Limb (tissue), 2 donors: Measurements from ENCODE around the gene OGFR.
A peak's percentile ranks its signal among the peaks of the same experiment; 100 is the strongest.

Experiments used
- DNase-seq, 2 donors: peaks; one replicate each; pipeline ENCODE4 v3.0.0-alpha.2; 2016; ENCODE audit errors: extremely low spot score in 2 of 2

The OGFR gene

DNA sequence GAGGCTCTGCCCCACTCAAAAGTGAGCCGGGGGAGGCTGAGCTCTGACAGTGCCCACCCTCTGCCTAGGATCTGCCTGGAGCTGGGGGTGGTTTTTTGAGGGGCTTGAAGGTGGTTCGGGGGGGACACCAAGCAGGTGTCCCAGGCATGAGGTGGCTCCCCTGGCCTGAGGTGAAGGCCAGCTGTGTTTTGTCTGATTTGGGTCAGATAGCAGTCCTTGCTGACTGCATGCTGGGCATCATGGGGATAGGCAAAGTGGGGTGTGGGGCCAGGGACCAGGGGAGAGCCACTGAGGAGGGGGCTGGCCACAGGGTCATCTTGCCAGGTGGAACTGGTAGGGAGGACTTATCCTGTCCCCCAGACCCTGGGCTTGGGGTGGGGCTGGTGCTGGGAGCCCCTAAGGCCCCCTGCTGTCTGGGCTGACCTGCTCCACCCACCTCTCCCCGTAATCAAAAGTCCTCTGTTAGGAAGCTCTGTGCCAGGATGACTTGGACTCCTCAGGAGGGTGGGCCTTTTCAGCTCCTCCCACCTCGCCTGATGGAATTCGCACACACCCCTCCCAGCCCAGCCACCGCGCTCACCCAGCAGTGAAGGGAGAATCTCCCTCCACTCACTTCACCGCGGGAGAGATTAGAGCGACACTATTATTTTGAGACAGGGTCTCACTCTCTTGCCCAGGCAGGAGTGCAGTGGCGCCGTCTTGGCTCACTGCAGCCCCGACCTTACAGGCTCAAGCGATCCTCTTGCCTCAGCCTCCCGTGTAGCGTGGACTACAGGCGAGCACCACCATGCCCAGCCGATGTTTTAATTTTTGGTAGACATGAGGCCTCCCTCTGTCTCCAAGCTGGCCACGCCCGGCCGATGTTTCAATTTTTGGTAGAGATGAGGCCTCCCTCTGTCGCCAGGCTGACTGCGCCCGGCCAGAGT, 10.7 kb downstream of the OGFR start:
- no peak for DNase-seq

GRCh38 chr20:62816031-62816883, 11.6 kb downstream of the OGFR start:
- DNase-seq, result peak in 1 of 2 donors; percentile 32

DNA sequence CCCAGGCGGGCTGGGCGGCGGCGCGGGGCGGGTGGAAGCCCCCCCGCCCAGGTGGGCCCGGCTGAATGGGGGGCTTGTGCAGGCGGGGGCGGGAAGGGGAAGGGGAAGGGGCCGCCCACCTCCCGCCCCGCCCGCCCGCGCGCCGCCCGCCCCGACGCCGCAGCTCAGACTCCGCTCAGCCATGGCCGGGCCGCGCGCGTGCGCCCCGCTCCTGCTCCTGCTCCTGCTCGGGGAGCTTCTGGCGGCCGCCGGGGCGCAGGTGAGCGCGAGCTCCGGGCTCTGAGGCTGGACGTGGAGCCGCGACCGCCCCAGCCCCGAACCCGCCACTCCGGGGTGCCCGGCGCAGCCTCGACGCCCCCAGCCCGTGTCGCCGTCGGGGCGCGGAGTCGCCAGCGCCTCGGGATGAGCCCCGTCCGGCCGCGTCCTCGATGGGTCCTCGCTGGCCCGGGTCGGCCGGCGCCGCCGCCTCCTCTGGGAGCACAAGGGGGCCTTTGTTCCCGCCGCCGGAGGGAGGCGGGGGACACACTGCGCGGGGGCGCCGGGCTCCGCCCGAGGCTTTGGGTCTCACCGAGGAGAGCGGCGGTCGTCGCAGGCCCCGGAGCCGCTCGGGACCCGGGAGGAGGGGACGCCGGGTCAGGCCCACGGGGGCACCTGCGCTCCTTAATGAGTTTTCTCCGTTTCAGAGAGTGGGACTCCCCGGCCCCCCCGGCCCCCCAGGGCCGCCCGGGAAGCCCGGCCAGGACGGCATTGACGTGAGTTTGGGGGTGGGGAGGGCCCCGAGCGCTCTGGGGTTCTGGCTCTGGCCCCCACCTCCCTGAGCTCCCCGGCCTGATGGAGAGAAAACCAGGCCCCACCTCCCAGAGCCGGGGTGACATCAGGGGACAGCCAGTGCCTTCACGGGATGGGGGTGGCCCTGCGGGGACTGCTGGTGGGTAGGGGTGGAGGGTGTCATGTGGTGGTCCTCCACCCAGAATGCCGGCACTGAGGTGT, 12.5 kb downstream of the OGFR start, which contains the start of gene COL9A3:
COL9A3 (plus strand) TSS at position 167 of the 990 bp plus-strand sequence; CDS start at position 182, 15 bp downstream.
- DNase-seq, result peak in 1 of 2 donors; percentile 76

- DNase-seq, result no peak
Observed at GRCh38 chr20:62817975-62818591, 13.4 kb downstream of the OGFR start.

DNA sequence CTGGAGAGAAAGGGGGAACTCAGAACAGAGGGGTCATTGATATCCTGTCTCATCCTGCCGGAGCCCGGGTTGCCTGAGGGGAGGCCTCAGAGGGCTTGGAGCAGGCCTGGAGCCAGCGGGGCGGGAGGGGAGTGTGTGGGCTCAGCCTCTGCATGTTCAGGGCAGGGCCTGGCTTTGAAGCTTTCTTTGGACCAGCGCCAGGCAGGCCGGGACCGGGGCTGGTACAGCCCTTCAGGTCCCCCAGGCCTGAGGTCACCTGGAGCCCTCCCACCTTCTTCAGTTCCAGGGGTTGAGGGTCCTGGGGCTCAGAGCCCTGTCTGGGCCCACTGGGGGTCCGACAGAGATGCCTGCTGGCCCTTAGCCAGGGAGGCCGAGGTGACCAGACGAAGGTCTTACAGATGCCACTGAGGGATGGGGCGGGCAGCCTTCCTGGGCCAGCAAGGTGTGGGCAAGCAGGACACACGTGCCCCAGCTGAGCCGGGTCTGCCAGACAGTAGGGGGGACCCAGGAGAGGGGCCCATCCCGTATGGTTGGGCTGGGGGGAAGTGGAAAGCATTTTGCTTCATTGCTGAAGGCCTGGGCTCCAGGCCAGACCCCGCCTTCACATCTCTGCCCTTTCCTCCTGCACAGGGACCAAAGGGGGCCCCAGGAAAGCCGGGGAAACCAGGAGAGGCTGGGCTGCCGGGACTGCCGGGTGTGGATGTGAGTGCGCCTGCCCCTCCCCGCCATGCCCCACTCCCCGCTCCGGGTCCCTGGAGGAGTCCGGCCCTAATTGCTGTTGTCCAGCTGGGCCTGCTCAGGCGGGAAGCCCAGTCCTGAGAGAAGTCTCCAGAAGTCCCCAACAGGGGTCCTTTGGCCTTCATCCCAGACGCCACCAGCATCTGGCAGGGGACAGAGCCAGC, 14.2 kb downstream of the OGFR start:
- peak; percentile 50 to 85 for DNase-seq

DNA sequence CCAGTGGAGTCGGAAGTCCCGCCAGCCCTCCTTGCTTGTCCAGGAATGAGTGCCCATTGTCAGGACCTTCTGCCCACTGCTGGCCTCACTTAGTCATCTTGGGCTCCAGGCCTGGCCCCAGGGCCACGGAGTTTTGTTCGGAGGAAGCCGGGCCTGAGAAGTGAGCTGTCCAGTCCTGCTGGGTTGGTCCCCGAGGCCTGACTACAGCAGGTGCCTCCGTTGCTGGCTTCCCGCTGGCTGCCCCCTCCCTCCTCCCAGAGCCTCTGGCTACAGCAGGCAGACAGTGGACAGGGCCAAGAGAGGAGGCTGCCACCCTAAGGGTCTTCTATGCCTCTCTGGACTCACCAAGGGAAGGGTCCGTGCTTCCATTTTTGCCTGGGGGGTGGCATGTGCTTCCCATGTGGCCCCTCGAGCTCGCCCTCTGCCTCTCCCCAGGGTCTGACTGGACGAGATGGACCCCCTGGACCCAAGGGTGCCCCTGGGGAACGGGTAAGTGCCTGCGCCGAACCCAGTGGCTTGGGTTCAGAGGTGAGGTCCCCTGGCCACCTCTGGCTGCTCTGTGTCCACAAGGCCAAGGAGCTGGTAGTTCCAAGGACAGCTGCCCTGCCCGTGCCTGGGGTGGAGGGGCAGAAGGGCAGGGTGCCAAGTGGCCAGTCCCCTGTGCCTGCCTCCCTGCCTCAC, 15.0 kb downstream of the OGFR start:
- DNase-seq, result no peak

GRCh38 chr20:62820208-62820961, 15.8 kb downstream of the OGFR start:
- no peak for DNase-seq

DNA sequence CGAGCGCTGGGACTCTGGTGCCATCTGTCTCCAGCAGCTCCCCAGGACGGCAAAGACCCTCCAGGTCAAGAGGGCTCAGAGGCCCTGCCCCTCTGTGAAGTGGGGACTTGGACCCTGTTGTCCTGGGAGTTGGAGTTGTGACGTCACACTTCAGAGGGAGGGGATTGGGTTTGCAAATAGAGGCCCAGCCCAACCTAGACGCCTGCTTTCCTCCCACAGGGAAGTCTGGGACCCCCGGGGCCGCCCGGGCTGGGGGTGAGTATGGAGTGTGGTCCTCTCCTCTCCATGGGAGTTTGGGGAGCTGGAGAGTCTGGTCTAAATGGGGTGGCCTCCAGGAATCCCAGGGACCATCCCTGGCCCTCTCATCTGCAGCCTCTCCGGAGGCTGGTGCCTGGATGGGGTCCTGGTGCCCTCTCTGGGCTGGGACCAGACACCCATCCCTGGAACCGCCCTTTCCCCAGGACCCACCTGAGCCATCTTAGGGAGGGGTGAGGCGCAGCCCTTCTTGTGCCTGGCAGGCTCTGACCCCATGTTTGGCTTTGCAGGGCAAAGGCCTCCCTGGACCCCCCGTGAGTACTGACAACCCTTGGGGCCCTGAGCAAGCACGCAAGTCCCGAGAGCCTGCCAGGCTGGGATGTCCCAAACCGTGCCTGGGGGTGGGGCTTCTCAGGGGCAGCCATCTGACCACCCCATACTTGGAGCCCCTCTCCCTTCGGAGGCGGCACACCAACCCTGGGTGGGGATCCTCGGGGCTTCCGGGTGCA, 16.5 kb downstream of the OGFR start:
- DNase-seq, result no peak

DNA sequence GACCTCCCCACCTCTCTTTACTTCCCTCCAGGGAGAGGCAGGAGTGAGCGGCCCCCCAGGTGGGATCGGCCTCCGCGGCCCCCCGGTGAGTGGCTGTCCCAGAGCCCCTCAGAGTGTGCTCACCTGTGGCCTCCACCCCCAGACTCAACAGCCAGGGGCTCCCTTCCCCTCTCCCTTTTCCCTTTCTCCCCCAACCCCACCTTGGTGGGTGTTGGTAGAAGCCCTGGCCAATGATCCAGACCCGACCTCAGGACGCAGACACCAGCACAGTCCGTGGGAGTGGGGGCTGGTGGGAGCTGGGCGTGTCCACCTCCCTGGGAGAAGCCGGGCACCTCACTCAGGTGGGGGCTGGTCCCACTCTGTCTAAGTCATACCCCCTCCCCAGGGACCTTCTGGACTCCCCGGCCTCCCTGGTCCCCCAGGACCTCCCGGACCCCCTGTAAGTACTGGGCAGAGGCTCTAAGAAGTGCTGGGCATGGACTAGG, 17.1 kb downstream of the OGFR start:
- no peak for DNase-seq

DNA sequence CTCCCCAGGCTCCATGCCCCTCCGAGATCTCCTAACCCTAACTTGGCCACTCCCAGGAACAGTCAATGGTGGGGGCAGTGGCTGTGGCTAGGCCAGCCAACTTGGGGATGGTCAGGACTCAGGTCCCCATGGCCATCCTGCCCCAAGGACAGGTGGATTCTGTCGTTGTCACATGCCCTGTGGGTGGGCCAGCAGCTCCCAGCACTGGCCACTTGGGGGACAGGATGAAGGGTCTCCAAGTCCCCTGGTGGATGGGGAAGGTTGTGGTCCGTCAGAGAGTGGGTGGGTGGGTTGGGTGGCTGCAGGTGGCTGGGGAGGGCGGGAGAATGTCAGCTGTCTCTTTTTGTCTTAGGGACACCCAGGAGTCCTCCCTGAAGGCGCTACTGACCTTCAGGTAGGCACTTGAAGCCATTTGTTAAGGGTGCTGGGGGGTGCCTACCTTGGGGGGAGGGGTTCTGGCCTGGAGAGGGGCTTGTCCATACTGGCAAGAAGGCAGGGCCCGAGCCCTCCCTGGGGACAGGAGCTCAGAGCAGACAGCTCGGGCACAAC, 17.7 kb downstream of the OGFR start:
- no peak for DNase-seq

DNA sequence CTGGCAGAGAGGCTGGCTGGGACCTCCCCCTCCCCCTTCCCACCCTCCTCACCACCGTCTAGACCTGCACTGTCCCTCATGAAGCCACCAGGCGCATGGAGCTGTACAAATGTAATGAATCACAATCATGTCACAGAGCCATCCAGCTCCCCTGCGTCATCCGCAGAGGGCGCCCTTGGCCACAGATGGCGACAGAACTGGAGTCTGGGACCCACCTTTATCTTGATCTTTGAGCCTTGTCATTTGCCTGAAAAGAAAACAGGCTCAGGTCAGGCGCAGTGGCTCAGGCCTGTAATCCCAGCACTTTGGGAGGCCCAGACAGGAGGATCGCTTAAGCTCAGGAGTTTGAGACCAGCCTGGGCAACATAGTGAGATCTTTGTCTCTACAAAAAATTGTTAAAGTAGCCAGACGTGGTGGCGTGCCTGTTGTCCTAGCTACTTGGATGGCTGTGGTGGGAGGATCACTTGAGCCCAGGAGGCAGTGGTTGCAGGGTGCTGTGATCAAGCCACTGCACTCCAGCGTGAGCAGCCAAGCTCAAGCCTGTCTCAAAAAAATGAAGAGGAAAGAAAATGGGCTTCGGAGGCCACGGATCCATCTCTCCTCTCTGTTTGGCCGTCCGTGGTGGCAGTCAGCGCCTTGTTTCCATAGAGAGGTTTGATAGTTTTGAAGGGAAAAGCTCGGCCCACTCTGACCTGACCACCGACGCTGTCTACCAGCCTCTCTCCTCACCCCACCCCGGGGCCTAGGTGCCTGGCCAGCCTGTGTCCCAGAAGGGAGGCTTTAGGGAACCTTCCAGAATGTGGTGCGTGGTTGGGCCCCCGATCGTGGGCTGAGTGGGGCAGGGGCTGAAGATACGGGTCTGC, 18.4 kb downstream of the OGFR start:
- DNase-seq, result no peak

DNA sequence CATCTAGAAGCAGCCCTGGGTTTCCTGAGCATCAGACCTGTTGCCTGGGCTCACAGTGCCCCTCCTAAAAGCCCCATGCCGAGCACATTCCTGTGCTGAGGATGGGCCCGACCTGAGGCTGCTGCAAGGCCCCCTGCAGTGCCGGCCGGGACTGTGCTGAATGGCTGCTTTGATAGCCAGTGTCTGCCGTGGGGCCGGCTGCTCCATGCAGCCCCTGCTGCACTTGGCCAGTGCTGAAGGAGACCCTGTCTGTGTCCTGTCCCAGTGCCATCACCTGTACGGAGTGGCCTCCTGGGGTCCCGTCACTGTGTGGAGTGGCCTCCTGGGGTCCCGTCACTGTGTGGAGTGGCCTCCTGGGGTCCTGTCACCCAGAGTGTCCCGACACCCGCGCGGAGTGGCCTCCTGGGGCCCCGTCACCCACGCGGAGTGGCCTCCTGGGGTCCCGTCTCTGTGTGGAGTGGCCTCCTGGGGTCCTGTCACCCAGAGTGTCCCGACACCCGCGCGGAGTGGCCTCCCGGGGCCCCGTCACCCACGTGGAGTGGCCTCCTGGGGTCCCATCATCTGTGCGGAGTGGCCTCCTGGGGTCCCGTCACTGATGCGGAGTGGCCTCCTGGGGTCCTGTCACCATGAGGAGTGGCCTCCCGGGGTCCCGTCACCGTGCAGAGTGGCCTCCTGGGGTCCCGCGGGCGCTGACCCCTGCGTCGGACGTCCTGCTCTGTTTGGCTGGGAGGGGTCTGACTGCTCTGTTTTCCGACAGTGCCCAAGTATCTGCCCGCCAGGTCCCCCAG, 19.2 kb downstream of the OGFR start:
- no peak for DNase-seq

GRCh38 chr20:62824476-62825332, 20.1 kb downstream of the OGFR start:
- DNase-seq, result no peak

DNA sequence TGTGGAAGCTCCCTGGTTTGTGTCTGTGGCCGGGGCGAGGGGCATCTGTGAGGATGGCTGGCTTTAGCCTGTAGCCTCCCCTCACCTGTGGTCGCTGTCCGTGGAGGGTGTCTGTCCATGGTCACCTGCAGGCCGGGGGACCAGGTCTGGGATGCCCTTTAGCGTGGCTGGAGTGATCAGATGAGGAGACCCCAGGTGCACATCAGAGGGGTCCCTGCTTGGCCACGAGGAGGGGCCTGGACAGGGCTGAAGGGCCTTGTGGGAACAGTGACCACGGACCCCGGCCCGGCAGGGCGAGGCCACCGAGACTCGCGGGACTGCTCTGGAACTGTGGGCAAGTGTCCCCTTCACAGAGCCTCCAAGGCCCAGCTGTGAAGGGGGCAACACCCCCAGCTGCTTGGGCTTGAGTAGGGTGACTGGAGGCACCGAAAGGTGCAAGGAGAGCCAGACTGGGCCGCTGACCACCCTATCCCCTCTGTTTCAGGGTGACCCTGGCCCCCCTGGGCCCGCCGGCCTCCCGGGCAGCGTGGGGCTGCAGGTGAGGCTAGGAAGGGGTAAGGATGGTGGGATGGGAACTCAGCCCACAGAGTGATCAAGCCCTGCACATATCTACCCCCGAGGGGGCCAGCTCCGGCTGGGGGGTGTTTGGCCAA, 20.8 kb downstream of the OGFR start:
- DNase-seq, result no peak
